Kidney (tissue), 14 donors: ENCODE results near the gene COL15A1. TPM values are rescaled to one million over a fixed set of nuclear protein-coding genes. Genes with fewer than 3 reads are reported as not detected.

Source experiments
- DNase-seq, 5 donors: peaks; one replicate each; pipeline ENCODE4 v3.0.0-alpha.2; 2013 to 2020
- FAIRE-seq: peaks from 2 replicates; lab custom pipeline; 2012; peaks lifted over from hg19 to GRCh38; lab: Jason Lieb, UNC
- H3K27ac ChIP-seq, 2 donors: one replicate each; pipeline ENCODE4 v1.7.0; 2013; ENCODE audit warnings: low read depth in 2 of 2, low read length in 2 of 2, inconsistent platforms in 1 of 2
- H3K27me3 ChIP-seq: one replicate; pipeline ENCODE4 v1.7.1; 2013; ENCODE audit warnings: low read length, inconsistent platforms; ENCODE audit not compliant: control insufficient read depth, insufficient read depth
- H3K36me3 ChIP-seq, 3 donors: one replicate each; pipeline versions ENCODE4 v1.7.0 to v1.7.1; 2013; ENCODE audit warnings: low read length in 3 of 3, control low read depth in 1 of 3, inconsistent platforms in 1 of 3; ENCODE audit not compliant: insufficient read depth in 3 of 3, control insufficient read depth in 2 of 3
- H3K4me1 ChIP-seq, 3 donors: one replicate each; pipeline versions ENCODE4 v1.7.0 to v1.7.1; 2013; ENCODE audit warnings: low read length in 3 of 3, inconsistent platforms in 1 of 3, low read depth in 1 of 3; ENCODE audit not compliant: control insufficient read depth in 2 of 3, insufficient read depth in 2 of 3
- H3K4me3 ChIP-seq, 3 donors: one replicate each; pipeline versions ENCODE4 v1.7.0 to v1.8.1; 2013; ENCODE audit warnings: low read length in 3 of 3, control low read depth in 1 of 3, inconsistent platforms in 1 of 3
- H3K9ac ChIP-seq, 3 donors: one replicate each; pipeline versions ENCODE4 v1.7.0 to v1.7.1; 2013; ENCODE audit warnings: low read length in 3 of 3, control low read depth in 1 of 3, inconsistent platforms in 1 of 3
- H3K9me3 ChIP-seq, 3 donors: one replicate each; pipeline versions ENCODE4 v1.7.0 to v1.7.1; 2013; ENCODE audit warnings: low read length in 3 of 3, control low read depth in 1 of 3, inconsistent platforms in 1 of 3; ENCODE audit not compliant: control insufficient read depth in 2 of 3, insufficient read depth in 1 of 3
- intact Hi-C: fragments of 100-400 bp; cut with DNase I; formaldehyde crosslinking; loops from one replicate; pipeline ENCODE4 v1.11.1; 2022
- polyA plus RNA-seq: library from polyadenylated mRNA; stranded (reverse); fragments of 350-450 nt; fragmentation: Illumina TruSeq; extraction: RNeasy Lipid Tissue Mini Kit (QIAGEN cat#74804); gene quantifications from one replicate; pipeline ENCODE4 v1.2.3, GENCODE V29; 2014; ENCODE audit warnings: low read depth, low replicate concordance; ENCODE audit not compliant: insufficient read depth
- total RNA-seq: library from RNA; stranded (reverse); fragmentation: NEBNext Ultra II Directional; extraction: Animal tissue kit (Norgen Biotek cat#: 25700); gene quantifications from one replicate; pipeline ENCODE4 v1.2.1, GENCODE V29; 2021
- TF ChIP-seq, protein P1 (sequence below): IDR thresholded peaks from 3 replicates; pipeline ENCODE4 v1.5.1; 2012; ENCODE audit warnings: mild to moderate bottlenecking, moderate library complexity, borderline replicate concordance; ENCODE audit not compliant: insufficient read depth; ENCODE audit errors: extremely low read depth
- donor health status: control.
- donor health status: control.
- donor health status: control.
- donor health status: control.
- donor health status: control.
- donor health status: DM: yes; HTN: yes; CAD: no.
- donor health status: Normal renal cell carcinoma (clear cell type).

Gene COL15A1
- total and polyA plus RNA-seq, 2 donors from 2014 or later, result 4.7 to 42.0 TPM

GRCh38 chr9:99030610-99031109, 87.0 kb downstream of the COL15A1 start:
- no peak overlapping the region for H3K27ac ChIP-seq
- H3K4me3 ChIP-seq, result no peak overlapping the region
- H3K36me3 ChIP-seq, result no peaks in the 10 kb centered on the region
- FAIRE-seq, result no peak
- H3K9ac ChIP-seq, result no peak overlapping the region
- H3K27me3 ChIP-seq, result no peaks in the 10 kb centered on the region
- intact Hi-C loops, result no loop called here
- no peaks in the 10 kb centered on the region for H3K4me1 ChIP-seq
- DNase-seq, result no peak
- H3K9me3 ChIP-seq, result no peaks in the 10 kb centered on the region
- TF ChIP-seq, protein P1, sequence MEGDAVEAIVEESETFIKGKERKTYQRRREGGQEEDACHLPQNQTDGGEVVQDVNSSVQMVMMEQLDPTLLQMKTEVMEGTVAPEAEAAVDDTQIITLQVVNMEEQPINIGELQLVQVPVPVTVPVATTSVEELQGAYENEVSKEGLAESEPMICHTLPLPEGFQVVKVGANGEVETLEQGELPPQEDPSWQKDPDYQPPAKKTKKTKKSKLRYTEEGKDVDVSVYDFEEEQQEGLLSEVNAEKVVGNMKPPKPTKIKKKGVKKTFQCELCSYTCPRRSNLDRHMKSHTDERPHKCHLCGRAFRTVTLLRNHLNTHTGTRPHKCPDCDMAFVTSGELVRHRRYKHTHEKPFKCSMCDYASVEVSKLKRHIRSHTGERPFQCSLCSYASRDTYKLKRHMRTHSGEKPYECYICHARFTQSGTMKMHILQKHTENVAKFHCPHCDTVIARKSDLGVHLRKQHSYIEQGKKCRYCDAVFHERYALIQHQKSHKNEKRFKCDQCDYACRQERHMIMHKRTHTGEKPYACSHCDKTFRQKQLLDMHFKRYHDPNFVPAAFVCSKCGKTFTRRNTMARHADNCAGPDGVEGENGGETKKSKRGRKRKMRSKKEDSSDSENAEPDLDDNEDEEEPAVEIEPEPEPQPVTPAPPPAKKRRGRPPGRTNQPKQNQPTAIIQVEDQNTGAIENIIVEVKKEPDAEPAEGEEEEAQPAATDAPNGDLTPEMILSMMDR, result no peak

DNA sequence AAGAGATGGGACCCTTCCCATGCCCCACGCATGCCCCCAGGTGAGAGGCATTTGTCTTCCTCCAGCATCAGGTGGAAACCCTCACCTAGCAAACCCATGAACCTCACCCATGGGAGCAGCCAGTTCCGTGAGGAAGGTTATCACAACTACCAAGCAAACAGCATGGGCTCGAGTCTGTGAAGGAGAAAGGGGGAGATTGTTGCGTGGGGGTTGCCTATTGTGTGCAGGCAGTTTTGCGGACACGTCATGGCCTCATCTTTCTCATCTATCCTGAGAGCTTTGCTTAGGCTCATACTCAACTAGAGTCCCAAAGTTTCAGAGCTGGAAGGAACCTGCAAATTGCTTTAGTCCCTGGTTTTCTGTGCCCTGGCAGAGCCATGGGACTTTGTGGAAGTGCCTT, 87.6 kb downstream of the COL15A1 start:
- Histone ChIP-seq H3K36me3 (no peaks in the 10 kb centered on the region), H3K9me3 (no peaks in the 10 kb centered on the region), H3K4me1 (no peaks in the 10 kb centered on the region), H3K9ac (no peak overlapping the region), H3K27ac (no peak overlapping the region), H3K4me3 (no peak overlapping the region), H3K27me3 (no peaks in the 10 kb centered on the region)
- TF ChIP-seq, protein P1, result no peak
- no peak for DNase-seq
- intact Hi-C loops, result no loop called here
- FAIRE-seq, result no peak

DNA sequence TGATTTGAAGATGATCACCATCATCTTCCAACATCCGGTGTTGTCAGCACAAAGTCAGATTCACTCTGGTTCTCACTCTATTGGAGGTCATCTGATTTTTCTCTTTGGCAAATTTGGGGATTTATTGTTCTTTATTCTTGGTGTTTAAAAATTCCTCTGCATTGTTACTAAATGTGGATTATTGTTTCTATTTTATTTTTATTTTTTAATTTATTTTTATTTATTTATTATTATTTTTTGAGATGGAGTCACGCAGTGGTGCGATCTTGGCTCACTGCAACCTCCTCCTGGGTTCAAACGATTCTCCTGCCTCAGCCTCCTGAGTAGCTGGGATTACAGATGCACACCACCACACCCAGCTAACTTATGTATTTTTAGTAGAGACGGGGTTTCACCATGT, 88.3 kb downstream of the COL15A1 start:
- no peaks in the 10 kb centered on the region for H3K36me3 ChIP-seq
- no peak overlapping the region for H3K4me3 ChIP-seq
- FAIRE-seq, result no peak
- H3K4me1 ChIP-seq, result no peaks in the 10 kb centered on the region
- no peaks in the 10 kb centered on the region for H3K27me3 ChIP-seq
- H3K9me3 ChIP-seq, result no peaks in the 10 kb centered on the region
- no peak overlapping the region for H3K9ac ChIP-seq
- intact Hi-C loops, result no loop called here
- no peak overlapping the region for H3K27ac ChIP-seq
- DNase-seq, result no peak
- TF ChIP-seq, protein P1, result no peak

DNA sequence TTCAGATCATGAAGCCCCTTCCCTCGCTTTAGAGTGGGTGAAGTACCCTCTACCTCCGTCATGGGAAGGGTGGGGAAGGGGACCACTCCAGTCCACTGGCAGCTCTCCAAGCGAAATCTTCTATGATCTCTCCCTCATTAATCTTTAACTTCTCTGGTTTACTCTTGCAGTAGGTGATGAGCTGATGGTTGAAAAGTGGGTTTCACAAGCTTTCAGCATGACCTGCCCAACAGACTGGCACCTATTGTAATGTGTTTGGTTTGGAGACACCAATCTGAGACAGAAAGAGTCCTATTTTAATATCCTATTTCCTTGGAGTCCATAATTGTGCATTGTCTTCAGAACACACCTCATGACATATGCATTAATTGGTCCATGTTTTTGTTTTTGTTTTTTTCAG, 90.4 kb downstream of the COL15A1 start:
- Histone ChIP-seq H3K36me3 (no peaks in the 10 kb centered on the region), H3K27me3 (no peaks in the 10 kb centered on the region), H3K4me1 (no peaks in the 10 kb centered on the region), H3K9ac (no peak overlapping the region), H3K27ac (no peak overlapping the region), H3K4me3 (no peak overlapping the region), H3K9me3 (no peaks in the 10 kb centered on the region)
- no peak for DNase-seq
- FAIRE-seq, result no peak
- TF ChIP-seq, protein P1, result no peak
- intact Hi-C loops, result no loop called here
